Measurements from ENCODE around the gene SCPEP1.

Gene SCPEP1

GRCh38 chr17:57043276-57043675 lies 65.3 kb downstream of the SCPEP1 start:
- DNase-seq (ENCODE audit: insufficient read length, low spot score) = no peak
- TF ChIP-seq CTCF (IDR thresholded peaks at IDR 0.05; ENCODE audit: insufficient read depth, missing control alignments) = no peak
- no peak for FAIRE-seq

GRCh38 chr17:57044976-57045867 lies 67.3 kb downstream of the SCPEP1 start:
- no peak for FAIRE-seq
- no peak for DNase-seq (ENCODE audit: insufficient read length, low spot score)
- TF ChIP-seq CTCF (IDR thresholded peaks at IDR 0.05; ENCODE audit: insufficient read depth, missing control alignments) = no peak

DNA sequence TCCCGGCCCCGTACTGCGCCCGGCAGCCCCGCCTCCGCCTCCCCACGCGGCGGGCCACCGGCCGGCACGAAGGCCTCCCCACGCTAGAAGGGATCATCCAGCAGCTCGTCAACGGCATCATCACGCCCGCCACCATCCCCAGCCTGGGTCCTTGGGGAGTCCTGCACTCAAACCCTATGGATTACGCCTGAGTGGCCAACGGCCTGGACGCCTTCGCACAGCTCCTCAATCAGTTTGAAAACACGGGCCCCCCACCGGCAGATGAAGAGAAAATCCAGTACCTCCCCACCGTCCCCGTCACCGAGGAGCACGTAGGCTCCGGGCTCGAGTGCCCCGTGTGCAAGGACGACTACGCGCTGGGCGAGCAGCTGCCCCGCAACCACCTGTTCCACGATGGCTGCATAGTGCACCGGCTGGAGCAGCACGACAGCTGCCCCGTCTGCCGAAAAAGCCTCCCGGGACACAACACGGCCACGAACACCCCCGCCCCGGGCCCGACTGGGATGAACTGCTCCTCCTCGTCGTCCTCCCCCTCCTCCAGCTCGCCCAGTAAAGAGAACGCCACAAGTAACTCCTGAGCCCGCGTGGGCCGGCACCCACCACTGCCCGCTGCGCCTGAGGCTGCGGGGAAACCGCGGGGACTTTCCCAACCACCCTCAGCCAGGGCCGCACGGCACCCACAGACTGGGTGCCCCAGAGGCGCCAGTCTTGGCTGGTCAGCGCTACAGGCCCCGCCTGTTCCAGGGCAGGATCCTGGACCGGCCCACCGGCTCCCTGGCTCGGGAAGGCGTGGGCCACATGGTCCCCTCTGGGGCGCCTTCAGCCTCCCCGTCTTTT lies 68.2 kb downstream of the SCPEP1 start:
- TF ChIP-seq CTCF (IDR thresholded peaks at IDR 0.05; ENCODE audit: insufficient read depth, missing control alignments) = no peak
- no peak for FAIRE-seq
- DNase-seq (ENCODE audit: insufficient read length, low spot score) = no peak

- TF ChIP-seq CTCF (IDR thresholded peaks at IDR 0.05; ENCODE audit: insufficient read depth, missing control alignments) = no peak
- DNase-seq (ENCODE audit: insufficient read length, low spot score) (no peak), FAIRE-seq (no peak)
These were observed 68.8 kb downstream of the SCPEP1 start for GRCh38 chr17:57046749-57047148.

- no peak for FAIRE-seq
- no peak for DNase-seq (ENCODE audit: insufficient read length, low spot score)
- no peak for TF ChIP-seq CTCF (IDR thresholded peaks at IDR 0.05; ENCODE audit: insufficient read depth, missing control alignments)
These were observed 70.2 kb downstream of the SCPEP1 start for GRCh38 chr17:57048096-57048495.

GRCh38 chr17:57050306-57050705 lies 72.4 kb downstream of the SCPEP1 start:
- TF ChIP-seq CTCF (IDR thresholded peaks at IDR 0.05; ENCODE audit: insufficient read depth, missing control alignments) = no peak
- no peak for DNase-seq (ENCODE audit: insufficient read length, low spot score)
- FAIRE-seq = no peak
